GM12874 (cell line): Measurements from ENCODE around the gene DAD1.

ENCODE experiments used
- TF ChIP-seq, protein P1 (sequence below): IDR thresholded peaks from 2 replicates; pipeline ENCODE4 v1.5.1; 2011; ENCODE audit warnings: low read depth, mild to moderate bottlenecking, control low read depth, low read length, moderate library complexity; ENCODE audit not compliant: insufficient read depth

Gene DAD1

DNA sequence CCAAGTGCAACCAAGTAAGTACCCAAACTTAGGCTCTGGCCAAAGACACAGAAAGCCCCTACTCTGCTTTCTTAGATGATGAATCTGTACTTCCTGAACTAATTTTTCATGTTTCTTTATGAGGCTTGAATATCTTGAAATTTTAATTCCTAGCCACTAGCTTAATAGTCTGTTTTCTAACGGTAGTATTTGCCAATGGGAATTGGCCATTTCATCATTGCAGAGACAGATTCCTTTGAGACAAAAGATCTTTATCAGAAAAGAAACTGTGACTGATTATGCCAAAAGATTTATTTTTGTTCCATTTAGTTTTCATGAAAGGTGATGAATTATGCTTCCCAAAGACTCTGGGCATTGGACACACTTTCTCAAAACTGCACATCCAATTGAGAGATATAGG is 48.7 kb downstream of the DAD1 start:
- TF ChIP-seq, protein P1, sequence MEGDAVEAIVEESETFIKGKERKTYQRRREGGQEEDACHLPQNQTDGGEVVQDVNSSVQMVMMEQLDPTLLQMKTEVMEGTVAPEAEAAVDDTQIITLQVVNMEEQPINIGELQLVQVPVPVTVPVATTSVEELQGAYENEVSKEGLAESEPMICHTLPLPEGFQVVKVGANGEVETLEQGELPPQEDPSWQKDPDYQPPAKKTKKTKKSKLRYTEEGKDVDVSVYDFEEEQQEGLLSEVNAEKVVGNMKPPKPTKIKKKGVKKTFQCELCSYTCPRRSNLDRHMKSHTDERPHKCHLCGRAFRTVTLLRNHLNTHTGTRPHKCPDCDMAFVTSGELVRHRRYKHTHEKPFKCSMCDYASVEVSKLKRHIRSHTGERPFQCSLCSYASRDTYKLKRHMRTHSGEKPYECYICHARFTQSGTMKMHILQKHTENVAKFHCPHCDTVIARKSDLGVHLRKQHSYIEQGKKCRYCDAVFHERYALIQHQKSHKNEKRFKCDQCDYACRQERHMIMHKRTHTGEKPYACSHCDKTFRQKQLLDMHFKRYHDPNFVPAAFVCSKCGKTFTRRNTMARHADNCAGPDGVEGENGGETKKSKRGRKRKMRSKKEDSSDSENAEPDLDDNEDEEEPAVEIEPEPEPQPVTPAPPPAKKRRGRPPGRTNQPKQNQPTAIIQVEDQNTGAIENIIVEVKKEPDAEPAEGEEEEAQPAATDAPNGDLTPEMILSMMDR = no peak

DNA sequence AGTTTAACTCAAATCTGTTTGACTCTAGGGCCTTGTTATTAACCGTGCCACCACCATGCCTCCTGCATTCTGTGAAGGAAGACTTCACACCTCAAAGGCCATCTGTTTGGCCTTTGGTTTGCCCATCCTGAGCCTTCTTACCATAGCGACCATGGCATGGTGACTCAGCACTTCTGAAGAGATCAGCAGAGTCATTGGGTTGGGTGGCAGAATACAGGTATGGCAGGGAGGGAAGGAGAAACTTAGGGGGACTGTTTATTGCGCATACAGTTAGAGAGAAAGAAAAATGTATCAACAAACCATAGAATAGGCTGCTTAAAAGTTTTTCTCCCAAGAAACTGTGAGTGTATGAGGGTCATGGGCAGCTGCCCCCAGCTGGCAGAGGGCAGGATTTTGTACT is 49.2 kb downstream of the DAD1 start:
- TF ChIP-seq, protein P1 = no peak

DNA sequence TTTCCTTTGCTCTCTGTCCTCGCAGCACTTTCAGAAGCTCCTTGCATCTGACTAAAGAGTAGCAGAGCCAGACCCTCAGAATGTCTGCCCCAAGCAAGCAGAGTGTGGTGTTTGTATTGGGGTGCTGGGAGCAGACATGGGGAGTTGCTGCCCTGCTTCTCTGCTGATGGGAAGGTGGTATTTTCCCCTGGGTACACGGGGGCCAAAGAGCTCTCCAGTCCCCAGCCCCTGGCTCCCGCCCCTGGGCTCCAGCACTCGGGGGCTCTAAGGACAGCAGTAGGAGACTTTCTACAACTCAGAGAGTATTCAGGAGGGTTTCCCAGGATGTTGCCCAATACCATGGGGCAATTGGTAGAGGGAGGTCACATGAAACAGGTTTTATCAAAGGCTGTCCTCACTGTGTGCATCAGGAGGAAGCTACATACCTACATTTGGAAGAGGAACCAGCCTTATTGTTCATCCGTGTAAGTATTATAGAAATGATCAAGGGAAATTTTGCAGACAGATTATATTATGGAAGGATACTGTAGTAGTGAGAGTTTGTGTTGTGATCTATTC is 50.3 kb downstream of the DAD1 start:
- TF ChIP-seq, protein P1 = no peak

DNA sequence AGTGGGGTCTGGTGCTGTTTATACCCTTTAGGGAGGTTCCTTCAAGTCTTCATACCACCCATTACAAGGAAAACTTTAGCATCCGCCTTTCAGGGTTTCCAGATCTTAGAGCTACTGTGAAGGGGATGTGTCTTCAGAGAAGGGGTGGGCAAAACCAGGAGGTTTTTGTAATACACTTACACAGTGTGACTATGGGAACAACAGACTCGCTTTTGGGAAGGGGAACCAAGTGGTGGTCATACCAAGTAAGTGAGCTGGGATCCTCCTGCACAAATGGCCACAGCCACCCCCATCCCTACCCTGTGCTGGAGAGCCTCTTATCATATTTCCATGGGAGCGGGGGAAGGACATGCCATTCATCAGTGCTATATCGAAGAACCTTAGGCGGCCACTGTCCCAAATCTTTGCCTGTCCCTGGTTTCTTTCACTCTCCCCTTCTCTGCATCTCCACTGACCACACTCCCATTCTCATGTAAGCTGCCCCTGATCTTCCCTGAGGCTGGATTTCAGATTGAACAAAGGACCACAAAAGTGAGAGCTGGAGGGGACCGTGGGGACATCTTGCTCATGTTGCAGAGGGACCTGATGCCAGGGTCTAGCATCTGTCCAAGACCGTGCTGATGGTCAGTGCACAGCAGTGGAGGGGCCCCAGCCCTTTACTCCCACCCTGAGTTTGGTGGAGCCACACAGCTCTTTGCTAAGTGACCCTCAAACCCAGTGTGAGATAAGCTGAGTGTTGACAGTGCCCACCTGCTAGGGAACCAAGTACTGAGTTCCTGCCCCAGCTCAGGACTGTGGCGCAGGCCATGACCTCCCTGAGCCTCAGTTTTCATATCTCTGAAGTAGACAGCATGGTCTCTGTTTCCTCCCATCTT is 51.4 kb downstream of the DAD1 start:
- TF ChIP-seq, protein P1 = no peak

DNA sequence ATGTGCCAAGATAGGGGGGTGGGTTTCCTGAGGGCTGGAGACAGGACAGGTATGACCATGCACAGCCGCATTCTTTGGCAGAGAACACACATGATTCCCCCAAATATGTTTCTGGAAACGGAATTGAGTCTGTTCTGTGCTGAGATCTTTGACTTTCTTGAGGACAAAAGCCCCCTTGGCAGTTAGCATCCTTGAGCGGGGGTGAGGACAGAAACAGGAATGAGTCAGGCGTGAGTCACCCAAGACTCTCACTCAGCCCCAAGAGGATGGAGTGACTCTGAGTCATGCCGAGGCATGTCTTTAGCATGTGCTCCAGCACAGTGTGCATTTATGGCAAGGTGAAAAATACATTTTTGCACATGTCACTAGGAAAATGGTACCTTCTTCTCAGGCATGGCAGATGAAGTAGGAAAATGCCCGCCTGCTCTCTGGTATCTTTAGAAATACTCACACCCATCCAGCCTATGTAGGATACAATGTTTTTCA is 52.1 kb downstream of the DAD1 start:
- TF ChIP-seq, protein P1 = no peak

DNA sequence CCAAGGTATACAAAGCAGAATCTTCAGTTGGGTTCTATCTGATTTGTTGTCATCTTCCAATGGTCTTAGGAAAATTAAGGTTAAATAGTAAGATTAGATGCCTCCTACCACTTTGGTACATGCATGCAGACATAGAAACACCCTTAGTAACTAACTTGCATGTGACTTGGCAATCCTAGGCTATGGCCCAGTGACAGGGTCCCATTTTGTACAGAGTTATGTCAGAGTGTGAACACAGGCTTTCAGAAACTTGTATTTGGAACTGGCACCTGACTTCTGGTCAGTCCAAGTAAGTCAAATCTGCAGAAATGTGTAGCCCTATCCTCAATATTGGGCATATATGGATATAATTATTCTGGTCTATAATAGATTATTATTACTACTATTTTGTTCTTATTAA is 53.1 kb downstream of the DAD1 start:
- TF ChIP-seq, protein P1 = no peak

DNA sequence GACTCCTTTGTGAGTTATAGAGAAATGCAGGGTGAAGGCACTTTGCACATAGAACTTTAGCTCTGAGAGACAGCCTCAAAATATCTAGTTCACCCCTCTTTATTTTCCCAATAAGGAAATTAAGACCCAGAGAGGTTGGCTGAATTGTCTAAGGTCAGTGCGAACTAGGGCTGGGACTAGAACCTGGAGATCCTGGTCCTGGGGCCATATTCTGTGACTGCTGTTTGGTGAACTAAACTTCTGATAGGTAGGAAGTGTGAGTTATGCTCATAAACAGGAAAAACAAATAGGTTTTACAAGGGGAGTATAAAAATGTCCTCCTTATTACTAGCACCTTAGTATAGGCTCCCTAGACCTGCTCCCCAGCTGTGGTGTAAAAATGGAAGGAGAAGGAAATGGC is 53.9 kb downstream of the DAD1 start:
- TF ChIP-seq, protein P1 = no peak
